Stimulated activated naive CD4-positive, alpha-beta T cell (primary cell): ENCODE measurements around the gene SPOCK1.
"Not testable (repeated sequence)": the region's sequence is repeated elsewhere in the genome, so short reads cannot be mapped to it uniquely, and the experiment has no call there.

Experiments
- DNase-seq, 6 experiments: peaks; one replicate each; lab custom pipeline; 2025; lab: John Stamatoyannopoulos, UW

SPOCK1 gene

DNA sequence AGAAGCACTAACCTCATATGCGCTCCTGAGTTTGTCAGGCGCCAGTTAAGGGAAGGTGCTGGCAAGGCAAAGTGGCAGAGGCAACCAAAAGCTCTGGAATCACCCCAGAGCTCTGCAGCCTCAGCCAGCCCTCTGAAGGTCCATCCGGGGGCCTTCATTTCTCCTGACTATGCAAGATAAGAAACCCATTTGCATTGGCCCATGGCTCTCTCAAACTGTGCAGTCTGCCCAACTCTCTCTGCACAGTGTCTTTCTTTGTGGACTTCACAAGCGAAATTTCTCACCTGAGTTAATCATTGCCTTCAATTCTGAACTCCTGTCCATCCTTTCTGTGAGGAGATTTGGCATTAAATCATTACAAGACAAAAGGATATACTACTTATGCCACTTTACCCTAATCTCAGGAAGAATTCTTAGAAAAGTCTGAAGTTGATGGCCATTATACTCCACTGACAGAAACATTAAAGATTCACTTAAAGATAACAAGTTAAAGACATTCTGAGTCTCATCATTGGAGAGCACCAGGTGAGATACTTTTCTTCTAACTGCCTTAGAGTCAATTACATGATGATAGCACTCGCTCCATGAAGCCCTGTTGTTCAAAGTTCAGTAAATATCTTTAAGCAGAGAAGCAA is 235.6 kb downstream of the SPOCK1 start:
- no peak for DNase-seq

DNA sequence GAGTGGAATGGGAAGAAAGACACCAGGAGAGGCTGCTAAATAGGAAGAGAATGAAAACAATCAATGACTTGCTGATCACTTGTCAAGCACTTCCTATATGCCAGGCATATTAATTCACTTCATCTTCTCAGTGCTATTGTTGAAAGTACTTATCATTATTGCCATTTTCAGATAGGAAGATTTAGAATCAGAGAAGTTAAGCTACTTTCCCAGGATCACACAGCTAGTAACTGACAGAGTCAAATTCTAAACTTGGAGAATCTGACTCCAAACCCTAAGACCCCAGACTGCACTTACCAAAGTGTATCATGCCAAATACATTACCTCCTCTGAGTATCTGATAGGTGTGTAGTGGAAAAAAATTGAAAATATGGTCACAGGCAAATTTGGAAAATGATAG is 236.3 kb downstream of the SPOCK1 start:
- DNase-seq: no peak

DNA sequence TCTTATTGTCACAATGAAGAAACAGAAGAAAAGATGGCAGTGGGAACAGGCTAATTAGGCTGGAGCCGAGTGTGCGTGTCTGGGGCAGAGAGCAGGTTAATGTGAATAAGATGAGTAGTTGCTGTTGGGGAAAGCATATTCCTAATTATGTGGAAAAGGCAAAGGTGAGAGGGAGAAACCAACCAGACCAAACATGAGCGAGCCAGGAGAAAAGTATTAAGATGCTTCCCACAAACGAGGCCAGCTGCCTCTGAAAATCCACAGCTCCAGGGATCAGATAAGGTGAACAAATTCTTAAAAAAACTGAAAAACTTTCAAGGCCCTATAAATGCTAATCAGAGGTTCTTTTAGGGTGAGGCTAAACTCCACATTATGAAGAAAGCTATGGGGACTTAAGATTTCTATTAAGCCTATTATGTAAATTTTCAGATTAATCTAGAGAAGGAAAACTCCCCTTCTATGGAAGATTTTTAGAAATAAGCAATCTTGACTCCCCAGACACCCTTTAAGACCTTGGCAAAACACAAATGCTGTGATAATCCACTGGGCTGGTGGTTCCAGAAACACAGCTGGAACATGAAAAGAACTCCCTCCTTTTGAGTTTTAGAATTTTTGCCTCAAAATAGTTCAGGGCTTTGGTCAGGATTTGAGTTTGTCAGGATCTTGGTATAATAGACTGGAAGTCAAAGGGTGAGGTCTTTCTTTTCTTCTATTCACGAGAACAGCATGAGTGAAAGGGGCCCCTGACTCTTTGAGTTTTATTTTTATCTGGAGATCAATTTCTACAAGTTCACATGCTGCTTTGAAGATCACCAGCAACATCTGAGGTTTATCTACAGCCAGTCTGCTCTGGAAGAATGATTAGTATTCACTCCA is 238.1 kb downstream of the SPOCK1 start:
- DNase-seq: no peak

DNA sequence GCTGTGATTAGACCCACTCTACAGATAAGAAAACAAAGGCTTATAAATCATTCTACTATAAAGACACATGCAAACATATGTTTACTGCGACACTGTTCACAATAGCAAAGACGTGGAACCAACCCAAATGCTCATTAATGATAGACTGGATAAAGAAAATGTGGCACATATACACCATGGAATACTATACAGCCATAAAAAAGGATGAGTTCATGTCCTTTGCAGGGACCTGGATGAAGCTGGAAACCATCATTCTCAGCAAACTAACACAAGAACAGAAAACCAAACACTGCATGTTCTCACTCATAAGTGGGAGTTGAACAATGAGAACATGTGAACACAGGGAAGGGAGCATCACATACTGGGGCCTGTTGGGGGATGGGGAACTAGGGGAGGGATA is 240.0 kb downstream of the SPOCK1 start:
- DNase-seq: not testable (repeated sequence)

DNA sequence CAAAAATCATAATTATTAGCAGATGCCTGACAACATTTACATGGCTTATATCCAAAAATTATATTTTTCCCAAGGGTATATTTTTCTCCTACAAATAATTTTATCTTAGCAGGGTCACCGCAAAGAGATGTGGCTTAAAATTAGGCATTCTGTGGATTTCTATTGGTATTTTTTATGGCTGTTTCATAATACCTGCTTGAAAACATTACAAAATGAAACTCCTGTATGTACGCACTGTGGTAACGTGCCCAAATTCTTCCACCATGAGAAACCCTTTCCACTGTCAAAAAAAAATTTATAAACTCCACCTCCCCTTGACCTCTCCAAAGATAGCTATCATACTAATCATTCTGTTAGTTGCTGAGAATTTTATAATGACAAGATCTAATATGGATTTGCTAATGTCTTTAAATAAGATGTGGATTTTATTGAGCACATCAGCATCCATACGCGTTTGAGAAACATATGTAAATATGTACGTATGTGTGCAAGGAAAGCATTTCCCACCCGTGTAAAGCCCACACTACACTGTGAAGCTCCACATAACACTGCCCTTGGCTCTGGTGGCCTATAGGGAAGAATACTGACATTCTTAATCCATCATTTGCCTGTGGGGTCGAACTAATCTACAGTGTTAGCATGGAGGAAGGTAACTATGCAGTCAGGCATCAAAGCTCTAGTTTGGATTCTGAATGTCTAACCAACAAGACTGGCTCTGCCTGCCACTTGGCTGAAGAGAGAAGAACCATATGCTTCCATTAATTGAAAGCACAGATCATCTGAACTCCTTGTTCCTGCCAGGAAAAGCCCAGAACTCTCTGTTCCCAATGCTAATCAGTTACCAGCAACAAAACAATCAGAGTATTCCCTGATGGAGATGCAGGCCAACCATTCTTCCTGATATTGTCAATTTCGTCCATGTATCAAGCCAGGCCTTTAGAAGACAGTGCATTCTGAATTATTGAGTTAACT is 244.7 kb downstream of the SPOCK1 start:
- no peak for DNase-seq

DNA sequence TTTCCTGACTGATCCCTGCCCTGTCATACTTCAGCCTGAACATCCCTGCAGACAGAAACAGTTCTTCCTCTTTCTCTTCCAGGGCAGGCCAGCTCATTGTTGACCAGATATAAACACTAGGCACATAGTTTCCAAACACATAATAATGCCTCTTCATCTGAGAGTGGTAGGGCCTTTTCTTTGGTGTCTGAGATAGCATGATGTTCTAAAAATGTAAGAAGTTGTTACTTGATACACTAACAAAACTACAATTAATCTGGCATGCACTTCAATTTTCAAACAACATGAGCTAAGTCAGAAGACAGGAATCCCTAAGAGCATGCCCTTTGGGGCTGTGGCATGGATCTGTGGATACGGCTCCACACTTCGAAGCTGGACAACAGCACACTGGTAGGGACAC is 246.6 kb downstream of the SPOCK1 start:
- DNase-seq: no peak

DNA sequence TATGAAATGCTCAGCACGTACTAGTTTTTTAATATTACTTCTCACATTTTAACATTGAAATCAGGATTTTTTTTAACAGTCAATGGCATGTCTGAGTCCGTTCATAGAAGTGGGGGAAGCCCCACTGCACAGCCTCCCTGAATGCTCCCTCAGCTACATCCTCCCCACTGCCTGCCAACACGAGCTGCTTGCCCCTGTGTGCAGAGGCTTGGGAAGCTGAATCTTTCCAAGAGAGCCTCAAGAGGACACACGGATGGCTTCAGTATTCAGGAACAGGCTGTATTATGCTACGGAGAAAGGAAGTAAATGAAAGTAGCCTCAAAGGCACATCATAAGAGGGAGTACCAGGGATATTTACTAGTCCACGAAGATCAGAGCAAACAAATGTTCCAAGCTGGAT is 248.7 kb downstream of the SPOCK1 start:
- DNase-seq: no peak

DNA sequence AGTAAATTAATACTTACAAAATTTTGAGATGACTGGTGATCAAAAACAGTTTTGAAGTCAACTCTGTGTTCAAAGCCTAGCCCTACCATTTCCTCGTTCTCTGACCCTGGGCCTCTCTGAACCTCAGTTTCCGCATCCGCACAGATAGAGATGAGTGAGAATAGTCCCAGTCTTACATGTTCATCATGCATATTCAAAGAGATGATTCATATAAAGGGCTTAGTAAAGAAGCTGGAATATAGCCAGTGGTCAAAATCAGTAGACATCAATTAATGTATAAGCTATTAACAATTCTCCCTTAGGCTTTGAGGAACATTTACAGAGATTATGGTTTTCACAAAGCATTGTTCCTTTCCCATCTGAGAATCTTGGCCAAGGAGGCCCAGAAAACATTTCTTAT is 250.6 kb downstream of the SPOCK1 start:
- no peak for DNase-seq

DNA sequence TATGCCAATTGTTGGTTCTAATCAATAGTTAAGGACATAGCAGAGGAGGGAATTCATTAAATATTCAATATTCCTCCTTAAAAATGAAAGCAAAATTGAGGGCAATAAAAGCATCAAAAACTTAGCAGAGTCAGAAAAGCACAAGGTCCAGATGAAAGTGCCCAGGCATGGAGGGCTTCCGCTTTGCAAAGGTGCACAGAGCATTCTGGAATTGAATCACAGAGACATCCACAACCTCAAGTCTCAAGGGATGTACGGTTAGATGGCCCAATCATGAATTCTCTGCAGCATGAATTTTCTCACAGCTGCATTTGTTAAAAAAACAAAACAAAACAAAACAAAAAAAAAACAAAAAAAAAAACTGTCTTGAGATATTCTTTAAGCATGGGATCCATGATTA is 253.7 kb downstream of the SPOCK1 start:
- no peak for DNase-seq

DNA sequence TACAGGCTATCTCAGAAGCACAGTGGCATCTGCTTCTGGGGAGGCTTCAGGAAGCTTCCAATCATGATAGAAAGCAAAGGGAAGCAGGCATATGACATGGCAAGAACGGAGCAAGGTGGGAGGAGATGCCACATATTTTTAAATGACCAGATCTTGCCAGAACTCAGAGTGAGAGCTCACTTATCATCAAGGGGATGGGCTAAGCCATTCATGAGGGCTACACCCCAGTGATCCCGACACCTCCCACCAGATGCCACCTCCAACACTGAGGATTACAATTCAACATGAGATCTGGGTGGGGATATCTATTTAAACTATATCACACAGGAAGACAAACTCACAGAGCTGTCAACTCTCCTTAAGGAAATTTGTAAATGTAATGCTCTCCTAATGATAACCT is 258.8 kb downstream of the SPOCK1 start:
- no peak for DNase-seq

DNA sequence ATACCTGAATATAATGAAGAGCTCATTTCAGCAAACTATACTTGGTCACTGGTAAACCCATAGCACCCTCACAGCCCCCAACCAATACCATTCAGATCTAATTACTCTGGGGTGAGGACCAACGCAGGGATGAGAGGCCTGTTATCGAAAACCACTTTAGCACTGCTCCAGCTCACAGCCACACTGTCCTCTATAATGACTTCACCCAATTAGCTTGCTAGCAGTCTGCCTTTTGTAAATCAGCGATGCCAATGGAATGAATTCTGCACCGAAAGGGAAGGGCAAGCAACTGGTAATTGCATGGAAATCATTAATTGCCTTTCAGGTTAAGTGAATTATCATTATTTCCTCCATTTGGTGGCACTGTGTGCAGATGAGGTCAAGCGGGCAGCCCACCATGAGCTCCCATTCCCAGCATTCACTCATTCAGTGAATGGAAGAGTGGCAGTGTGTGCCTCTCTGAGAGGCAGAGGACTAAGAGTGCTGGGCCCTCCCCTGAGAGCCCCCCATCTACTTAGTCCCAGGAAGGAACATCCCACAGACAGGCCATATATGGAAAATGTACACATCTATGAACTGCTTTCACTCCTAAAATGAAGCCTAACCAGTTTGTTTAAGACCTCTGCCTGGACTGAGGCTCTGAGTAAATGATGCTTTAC is 262.1 kb downstream of the SPOCK1 start:
- no peak for DNase-seq

DNA sequence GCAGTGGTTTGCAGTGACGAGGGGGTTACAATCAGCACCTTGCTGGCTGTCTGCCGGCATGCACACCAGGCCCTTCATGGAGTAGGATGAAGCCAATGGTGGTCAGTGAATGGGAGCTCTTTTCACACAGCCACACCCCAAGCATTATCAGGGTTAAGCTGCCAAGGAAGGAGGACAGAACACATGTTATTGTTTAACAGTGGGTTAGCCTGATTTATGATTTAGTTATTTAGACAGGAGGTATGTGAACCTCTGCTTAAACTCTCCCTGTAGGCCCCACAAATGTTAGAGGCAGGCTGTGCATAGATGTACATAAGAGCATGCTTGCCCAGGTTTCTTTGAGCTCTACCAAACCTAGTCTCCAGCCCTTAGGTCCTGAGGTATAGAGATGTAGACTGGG is 262.9 kb downstream of the SPOCK1 start:
- no peak for DNase-seq

DNA sequence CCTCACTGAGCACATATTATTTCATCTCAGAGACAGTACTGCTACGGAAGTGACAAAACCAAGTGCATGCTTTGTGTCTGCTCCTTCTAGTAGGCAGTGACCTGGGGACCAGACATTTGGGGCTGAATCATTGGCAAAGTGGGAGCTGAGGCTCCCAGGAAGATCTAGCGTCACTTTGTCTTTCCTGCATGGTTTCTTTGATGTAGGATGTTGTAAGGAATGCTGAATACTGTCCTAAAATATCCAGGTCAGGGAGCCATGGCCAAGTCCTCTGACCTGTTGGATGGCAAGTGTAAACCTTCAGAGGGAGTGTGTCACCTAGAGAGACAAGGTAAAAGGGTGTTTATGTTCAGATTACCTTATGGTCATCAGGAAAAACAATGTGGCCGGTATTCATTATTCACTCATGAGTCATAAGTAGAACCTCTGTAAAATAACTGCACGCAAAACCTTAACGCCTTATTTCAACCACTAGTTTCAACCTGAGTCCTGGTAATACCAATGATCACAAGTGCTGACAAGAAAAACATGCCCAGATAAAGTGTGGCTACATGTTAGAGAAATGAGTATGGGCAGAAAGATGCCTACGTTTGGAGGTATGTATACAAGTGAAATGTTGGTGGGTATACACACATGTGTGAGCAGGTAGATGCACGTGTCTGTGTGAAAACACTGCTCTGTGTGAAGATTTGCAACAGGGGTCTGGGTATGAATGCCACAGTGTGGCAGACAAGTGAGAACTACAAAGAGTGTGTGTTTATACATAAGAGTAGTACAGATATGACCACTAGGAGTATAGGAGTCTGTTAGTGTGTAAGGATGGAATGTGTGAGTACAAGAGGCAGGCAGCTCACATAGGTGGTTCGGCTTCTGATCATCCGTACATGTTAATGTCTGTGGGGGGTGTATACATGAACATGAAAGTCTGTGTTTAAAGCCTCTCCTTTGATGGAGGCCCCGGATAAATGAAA is 263.9 kb downstream of the SPOCK1 start:
- DNase-seq: no peak

DNA sequence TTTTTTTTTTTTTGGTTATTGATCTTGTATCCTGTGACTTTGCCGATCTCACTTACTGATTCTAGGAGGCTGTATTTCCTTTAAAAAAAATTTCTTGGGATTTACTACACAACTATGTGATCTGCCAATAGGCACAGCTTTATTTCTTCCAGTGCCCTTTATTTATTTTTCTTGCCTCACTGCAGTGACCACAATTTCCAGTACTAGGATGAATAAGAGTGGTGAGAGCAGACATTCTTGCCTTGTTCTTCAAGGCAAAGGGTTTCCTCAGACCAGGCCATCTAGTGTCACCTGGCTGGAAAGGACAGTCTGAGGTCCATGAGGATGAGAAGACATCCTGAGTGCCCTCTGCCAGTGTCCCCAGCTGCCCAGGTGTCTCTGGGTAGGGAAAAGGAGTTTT is 265.4 kb downstream of the SPOCK1 start:
- no peak for DNase-seq

DNA sequence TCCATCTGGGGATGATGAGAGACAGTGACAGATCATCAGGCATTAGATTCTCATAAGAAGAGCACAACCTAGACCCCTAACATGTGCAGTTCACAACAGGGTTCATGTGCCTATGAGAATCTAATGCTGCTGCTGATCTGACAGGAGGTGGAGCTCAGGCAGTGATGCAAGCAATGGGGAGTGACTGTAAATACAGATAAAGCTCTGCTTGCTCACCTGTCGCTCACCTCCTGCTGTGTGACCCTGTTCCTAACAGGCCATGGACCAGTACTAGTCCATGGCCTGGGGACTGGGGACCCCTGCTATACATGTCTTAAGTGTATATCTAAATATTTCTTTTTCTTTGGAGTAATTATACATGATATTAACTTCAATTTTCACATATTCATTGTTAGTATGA is 265.8 kb downstream of the SPOCK1 start:
- not testable (repeated sequence) for DNase-seq

DNA sequence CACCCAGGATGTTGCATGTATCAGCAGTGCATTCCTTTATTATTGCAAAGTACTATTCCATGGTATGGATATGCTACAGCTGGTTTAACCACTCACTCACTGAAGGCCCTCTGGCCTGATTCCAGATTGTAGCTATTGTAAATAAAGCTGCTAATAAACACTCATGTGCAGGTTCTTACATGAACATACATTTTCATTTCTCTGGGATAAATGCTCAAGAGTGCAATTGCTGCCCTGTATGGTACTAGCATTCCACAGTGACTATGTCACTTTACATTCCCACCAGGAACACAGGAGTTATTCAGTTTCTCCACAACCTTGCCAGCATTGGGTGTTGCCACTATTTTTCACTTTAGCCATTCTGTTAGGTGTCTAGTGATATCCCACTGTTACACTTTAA is 267.6 kb downstream of the SPOCK1 start:
- DNase-seq: no peak

DNA sequence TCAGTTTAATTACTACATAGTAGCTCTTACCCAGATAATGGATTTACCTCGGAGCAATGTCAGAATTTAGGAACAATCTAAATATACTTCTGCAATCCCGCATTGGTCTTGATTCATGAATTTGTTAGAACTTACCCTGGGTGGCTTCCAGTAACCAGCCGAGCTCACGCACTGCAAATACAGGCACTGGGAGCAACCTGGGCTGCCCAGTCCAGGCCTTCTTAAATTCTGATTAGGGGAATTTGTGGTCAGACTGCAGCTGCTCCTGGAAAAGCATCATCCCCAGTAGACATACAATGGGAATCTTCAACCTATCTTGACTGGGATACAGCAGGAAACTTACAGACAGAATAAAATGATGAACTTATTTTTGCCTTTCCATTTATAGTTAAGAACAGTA is 270.3 kb downstream of the SPOCK1 start:
- no peak for DNase-seq

DNA sequence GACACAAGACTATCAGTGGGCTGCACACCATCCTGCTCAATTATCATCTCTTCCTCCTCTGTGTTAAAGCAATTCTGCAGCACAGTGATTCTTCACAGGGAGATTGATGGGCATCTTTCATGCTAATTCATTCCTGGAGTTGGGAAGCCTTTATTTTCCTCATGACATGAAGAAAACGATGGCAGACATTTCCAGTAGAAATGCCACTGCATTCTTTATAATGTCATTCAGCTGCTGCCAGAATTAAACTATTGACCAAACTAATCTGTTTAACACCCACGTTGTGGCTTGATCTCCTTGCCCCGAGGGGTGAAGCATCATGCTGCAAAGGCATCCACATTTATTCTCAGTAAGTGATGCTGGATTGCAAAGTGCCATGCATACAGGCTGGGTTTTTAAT is 273.0 kb downstream of the SPOCK1 start:
- DNase-seq: no peak

DNA sequence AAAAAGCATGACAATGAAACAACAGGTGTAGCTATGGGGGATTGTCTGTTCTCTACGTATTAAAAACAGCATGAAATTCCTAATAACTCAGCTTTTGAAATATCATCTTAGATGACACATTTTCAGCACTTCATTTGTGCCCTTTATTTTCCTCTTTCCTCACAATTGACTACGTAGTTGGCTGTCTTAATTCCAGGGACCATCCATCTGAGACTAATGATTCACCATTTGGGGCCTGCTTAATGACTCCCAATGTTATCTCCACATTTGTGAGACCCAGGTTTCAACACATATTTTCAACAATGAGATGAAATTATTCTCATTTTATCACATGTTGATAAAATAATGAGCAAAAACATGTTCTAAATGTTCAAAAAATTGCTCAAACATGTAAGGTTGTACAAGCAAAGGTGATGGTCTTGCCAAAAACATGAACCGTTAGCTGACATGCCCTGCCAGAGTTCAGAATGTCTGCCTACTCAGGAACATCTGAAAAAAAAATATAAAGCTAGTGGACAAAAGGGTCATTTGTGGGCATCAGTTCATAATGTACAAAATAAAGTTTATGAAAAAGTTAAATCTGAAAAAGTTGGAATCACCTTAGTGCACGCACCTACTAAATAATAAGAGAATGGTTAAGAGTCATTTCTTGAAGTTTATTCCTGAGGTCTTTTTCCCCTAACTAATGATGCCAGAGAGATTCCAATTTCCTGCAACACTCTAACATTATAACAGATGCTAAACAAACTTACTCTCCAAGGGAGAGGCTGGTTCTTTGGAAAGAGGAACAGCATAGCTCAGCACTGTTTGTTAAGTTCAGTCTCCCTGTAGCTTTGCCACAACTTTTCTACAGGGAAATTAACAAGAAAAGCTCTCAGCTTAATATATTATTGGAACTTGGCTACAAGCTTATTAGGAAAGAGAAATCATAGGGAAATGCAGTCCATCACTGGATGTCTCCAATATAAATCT is 275.5 kb downstream of the SPOCK1 start:
- no peak for DNase-seq

DNA sequence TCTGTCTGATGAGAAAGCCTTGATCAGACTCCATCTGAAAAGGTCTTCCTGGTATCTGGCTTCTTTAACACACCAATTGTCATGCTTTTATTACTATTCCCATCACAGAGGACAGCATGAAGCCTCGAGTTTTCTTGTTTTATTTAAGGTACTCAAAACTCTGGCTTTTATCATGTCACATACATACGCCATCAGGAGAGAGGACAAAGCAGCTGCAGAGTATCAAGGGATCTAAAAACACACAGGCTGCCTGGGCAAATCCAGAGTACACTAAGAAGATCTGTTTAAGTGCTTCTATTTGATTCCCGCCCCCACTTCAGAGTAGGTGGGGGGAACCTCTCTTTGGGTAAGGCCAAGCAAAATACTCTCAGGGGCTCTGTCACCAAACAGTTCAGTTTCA is 277.2 kb downstream of the SPOCK1 start:
- no peak for DNase-seq
